Measurements from ENCODE around the gene LGALS8. TPM values are rescaled to one million over a fixed set of nuclear protein-coding genes. Genes with fewer than 3 reads are reported as not detected.

Gene LGALS8
- total RNA-seq, 1 donor from 2014 or later = 203 TPM

GRCh38 chr1:236509647-236510401 is 14.0 kb upstream of the LGALS8 start:
- no peak for DNase-seq

- no peak for DNase-seq
Measured at GRCh38 chr1:236511735-236512418, 11.9 kb upstream of the LGALS8 start.

GRCh38 chr1:236514703-236515442 is 8.9 kb upstream of the LGALS8 start:
- DNase-seq = no peak

- DNase-seq = no peak
Measured at GRCh38 chr1:236515443-236515958, 8.3 kb upstream of the LGALS8 start.

- DNase-seq = no peak
Measured at GRCh38 chr1:236516929-236517704, 6.7 kb upstream of the LGALS8 start.

GRCh38 chr1:236518322-236518721 is 5.5 kb upstream of the LGALS8 start:
- DNase-seq = no peak

- no peak for DNase-seq
Measured at GRCh38 chr1:236520445-236521005, 3.3 kb upstream of the LGALS8 start.

- DNase-seq = peak; percentile 32
Measured at GRCh38 chr1:236522937-236523703, 662 bp upstream of the LGALS8 start.

GRCh38 chr1:236524142-236524894 is 536 bp downstream of the LGALS8 start:
- DNase-seq = peak; percentile 29

- no peak for DNase-seq
Measured at GRCh38 chr1:236524895-236525184, 1.1 kb downstream of the LGALS8 start.

GRCh38 chr1:236526079-236526478 is 2.3 kb downstream of the LGALS8 start:
- DNase-seq = no peak

- DNase-seq = no peak
Measured at GRCh38 chr1:236530286-236530685, 6.5 kb downstream of the LGALS8 start.

GRCh38 chr1:236530959-236531358 is 7.2 kb downstream of the LGALS8 start:
- no peak for DNase-seq

- DNase-seq = no peak
Measured at GRCh38 chr1:236532850-236533249, 9.1 kb downstream of the LGALS8 start.

GRCh38 chr1:236534151-236534651 is 10.4 kb downstream of the LGALS8 start:
- DNase-seq = no peak

- DNase-seq = no peak
Measured at GRCh38 chr1:236535190-236535589, 11.4 kb downstream of the LGALS8 start.

- no peak for DNase-seq
Measured at GRCh38 chr1:236535662-236536161, 11.9 kb downstream of the LGALS8 start.

- no peak for DNase-seq
Measured at GRCh38 chr1:236536540-236536939, 12.8 kb downstream of the LGALS8 start.

GRCh38 chr1:236540813-236541465 is 17.2 kb downstream of the LGALS8 start:
- no peak for DNase-seq
